KG1 (cell line): Measurements from ENCODE around the gene PSMB7.

Source experiments
- DNase-seq: peaks from one replicate; lab custom pipeline; 2025; lab: John Stamatoyannopoulos, UW

The PSMB7 gene

GRCh38 chr9:124415102-124415851 lies at the start of gene PSMB7:
Gene PSMB7 (minus strand): TSS chr9:124415442. CDS start chr9:124415425, 17 bp downstream.
- peak; percentile 96 for DNase-seq

DNA sequence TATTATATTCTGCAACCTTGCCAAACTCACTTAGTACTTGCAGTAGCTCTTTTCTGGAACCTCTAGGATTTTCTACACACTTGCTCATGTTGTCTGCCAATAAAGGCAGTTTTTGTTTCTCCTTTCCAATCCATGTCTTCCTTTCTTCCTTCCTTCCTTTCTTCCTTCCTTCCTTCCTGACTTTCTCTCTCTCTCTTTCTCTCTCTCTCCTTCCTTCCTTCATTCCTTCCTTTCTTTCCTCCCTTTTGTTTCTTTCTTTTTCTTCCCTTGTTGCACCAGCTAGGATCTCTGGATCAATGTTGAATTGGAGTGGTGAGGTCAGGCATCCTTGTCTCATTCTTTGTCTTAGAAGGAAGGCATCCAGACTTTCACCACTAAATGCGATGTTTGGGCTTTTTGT lies 47.5 kb upstream of the PSMB7 start:
- DNase-seq, result no peak

DNA sequence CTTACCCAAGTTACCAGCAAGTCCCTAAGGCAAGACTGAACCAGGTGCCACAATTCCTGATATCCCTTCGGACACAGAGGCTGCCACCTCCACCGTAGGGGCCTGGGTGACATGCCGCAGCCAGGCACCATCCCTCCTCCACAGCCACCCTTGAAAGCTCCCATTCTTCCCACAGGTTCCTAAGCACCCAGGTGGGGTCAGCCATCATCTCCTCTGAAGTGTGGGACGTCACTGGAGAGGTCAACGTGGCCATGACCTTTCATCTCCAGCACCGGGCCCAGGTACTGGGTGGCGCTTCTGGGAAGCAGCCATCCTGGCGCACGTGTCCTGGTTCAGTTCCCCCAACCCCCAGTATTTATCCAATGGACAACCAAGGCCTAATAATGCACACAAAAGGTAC lies 43.2 kb upstream of the PSMB7 start:
- no peak for DNase-seq

DNA sequence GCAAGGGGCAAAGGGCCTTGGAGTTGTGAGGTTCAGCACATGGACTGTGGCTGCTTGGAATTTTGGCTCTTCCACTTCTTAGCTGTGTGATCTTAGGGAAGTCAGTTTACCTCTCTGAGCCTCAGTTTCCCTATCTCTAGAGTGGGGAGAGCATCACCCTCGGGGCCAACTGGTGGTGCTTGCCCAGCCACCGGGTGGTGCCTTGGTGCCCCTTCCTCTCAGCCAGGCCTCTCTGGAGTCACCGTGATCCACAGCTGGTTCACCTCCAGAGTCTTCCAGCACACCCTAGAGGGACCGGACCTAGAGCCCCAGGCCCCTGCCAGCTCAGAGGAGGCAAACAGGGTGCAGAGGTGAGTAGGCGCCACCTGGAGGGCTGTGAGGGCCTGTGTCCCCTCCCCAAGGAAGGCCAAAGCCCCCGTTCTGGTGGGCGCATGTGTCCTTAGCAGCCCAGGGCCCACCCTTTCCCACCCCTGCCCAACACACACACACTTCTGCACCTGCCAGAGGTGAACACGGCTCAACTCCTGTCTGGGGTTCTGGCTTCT lies 42.7 kb upstream of the PSMB7 start:
- no peak for DNase-seq

GRCh38 chr9:124457079-124457886 lies 42.0 kb upstream of the PSMB7 start:
- DNase-seq, result no peak

- DNase-seq, result no peak
Observed at GRCh38 chr9:124456341-124457078, 41.3 kb upstream of the PSMB7 start.

DNA sequence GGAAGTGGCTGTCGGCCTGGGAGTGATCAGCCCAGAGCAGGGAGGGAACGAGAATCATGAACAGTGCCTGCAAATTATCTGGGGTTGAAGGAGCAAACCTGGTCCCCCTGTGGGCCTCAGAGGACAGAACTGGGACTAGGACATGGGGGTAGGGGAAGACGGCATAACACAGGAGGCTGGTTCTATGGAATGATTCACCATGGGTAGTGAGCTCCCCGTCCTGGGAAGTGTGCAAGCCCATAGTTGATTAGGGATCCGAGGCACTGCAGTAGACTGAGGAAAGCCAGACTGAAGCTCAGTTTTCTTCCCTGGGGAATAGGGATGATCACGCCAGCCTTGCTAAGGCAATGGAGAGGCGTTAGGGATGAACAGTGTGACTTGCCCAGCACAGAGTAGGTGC lies 40.6 kb upstream of the PSMB7 start:
- DNase-seq, result no peak

DNA sequence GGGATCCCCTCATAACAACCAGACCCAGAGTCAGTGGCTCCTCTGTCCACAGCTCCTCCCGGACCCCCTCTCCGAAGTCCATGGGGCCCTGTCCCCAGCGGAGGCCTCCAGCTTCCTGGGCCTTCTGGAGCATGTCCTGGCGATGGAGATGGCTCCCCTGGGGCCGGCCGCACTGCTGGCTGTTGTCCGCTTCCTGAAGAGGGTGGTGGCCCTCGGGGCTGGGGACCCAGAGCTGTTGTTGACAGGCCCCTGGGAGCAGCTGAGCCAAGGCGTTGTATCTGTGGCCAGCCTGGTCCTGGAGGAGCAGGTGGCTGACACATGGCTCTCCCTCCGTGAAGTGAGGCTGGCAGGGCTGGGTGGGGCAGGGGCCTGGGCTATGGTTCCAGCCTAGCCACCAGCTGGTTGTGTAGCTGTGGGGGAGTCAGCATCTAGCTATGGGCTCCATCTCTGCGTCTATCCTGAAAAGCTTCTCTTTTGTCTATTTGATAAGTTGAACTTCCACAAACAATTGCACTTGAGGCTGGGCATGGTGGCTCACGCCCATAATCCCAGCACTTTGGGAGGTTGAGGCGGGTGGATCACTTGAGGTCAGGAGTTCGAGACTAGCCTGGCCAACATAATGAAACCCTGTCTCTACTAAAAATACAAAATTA lies 39.7 kb upstream of the PSMB7 start:
- DNase-seq, result no peak

GRCh38 chr9:124454296-124454695 lies 39.1 kb upstream of the PSMB7 start:
- no peak for DNase-seq

GRCh38 chr9:124453586-124454191 lies 38.4 kb upstream of the PSMB7 start:
- no peak for DNase-seq

DNA sequence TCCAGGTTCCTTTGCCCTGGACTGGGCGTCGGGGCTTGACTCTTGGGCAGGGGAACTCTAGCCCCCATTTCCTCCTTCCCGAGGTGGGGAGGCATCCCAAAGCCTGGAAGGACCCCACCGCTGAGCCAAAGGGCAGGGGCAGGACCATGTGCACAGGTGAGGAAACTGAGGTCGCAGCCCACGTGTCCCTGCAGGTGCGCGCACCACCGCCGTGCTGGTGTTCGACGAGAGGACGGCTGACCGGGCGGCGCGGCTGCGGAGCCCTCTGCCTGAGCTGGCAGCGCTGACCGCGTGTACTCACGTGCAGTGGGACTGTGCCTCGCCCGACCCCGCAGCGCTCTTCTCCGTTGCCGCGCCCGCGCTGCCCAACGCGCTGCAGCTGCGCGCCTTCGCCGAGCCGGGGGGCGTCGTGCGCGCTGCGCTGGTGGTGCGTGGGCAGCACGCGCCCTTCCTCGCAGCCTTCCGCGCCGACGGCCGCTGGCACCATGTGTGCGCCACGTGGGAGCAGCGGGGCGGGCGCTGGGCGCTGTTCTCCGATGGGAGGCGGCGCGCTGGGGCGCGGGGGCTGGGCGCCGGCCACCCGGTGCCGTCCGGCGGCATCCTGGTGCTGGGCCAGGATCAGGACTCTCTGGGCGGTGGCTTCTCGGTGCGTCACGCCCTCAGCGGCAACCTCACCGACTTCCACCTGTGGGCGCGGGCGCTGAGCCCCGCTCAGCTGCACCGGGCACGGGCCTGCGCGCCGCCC lies 37.8 kb upstream of the PSMB7 start:
- DNase-seq, result no peak

DNA sequence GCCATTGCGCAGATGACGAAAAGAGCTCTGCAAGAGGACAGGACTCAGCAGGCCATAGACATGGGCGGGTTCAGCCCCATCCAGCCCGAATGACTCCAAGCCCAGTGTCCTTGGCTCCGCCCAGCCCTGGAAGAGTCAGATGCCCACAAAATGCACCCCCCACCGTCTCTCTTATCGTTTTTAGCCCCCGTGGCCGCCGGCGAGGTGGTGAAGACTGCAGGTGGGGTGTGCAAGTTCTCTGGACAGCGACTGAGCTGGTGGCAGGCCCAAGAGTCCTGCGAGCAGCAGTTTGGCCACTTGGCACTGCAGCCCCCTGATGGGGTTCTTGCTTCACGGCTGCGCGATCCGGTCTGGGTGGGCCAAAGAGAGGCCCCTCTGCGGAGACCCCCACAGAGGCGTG lies 37.1 kb upstream of the PSMB7 start:
- DNase-seq, result no peak

DNA sequence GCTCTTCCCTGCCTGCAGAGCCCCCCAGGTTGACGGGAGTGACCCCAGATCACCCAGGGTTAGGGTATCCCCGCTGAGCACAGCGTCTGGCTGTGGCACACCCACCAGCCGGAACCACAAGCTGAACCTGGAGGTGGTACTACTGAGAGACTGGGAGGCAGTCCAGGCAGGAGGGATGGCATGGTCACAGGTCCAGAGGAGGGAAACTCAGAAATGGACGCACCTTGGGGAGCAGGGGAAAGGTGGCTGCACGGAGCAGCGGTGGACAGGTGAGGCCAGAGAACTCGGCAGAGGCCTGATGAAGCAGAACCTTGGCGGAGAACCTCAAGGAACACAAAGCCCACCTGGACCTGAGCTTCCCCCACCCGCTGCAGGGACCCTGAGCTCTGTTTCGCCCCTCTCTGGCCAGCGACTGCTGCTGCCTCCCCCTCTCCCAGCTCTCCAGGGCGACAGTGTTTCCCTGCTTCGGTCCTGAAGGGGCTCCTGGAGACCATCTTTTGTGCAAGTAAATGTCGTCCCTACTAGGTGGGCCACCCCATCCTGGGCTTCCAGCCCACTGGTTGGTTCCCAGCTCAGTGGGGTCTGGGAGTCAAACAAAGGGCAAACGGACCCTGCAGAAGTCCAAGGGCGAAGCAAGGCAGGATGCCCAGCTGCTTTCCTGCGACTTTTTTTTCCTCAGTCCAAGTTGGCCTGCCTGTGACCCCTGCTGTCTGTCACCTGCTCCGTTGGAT lies 35.9 kb upstream of the PSMB7 start:
- no peak for DNase-seq

DNA sequence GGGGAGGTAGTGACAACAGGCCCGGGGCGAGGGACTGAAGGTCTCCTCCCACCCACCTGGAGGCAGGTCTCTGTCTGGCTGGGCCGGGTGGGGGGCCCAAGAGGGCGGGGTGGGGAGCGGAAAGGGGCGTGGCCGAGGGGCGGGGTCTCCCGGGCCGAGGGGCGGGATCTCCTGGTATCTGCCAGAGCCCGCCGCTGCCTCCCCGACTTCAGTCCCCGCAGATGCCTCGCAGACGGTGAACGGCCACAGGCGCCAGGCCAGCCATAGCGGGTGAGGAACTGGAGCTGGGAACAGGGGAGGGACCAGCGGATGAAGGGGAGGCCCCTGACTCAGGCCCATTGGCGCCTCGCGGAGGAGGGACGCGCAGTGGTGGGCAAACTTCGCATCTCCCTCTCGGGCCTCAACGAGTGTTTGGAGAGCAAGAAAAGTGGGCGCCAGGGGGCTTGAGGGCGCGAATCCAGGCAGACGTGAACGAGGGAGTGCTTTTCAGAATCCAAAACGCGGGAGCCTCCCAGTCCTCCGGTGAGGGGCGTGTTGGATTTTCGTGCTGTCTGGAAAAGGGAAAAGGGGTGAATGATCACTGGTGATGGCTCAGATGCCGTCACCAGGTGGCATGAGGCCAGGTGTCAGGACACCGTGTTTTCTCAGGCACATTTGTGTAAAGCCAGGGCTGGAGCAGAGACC lies 35.1 kb upstream of the PSMB7 start, which contains the start of gene ADGRD2:
ADGRD2 (plus strand) TSS at position 211 of the 684 bp plus-strand sequence. CDS start 1,216 bp downstream, outside the sequence.
- DNase-seq, result no peak

DNA sequence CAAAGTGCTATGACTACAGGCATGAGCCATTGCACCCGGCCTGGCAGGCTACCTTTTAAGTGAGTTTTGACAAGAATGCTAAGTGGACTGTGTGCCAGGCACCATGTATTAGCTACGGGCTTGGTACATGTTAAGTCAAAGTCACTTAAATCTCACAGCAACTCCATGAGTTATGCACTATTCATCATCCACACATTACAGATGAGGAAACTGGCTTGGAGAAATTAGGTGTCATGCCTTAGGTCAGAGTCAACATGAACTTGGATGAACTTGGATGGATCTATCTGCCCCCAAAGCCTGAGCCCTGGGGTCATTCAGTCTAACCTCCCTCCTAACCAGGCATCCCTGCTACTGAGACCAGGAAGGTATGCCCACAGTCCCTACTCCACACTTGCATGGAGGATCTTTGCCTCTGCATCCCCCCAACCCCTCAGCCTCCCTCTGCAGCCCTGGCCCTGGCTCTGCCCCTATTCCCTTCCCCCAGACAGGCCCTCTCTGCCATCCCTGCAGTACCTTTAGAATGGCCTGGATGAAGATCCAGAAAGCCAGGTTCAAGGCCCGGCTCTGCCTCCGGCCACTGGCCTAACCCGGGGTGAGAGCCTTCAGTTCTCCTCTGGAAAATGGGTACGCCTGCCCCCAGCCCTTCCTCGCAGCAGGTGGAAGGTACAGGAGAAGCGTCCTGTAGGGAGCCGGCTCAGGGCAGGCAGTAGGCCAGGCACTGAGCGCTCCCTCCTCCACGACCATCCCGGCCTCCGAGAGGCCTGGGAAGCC lies 34.3 kb upstream of the PSMB7 start:
- DNase-seq, result no peak

GRCh38 chr9:124448019-124448418 lies 32.8 kb upstream of the PSMB7 start:
- DNase-seq, result no peak

GRCh38 chr9:124447297-124447661 lies 32.0 kb upstream of the PSMB7 start:
- no peak for DNase-seq

DNA sequence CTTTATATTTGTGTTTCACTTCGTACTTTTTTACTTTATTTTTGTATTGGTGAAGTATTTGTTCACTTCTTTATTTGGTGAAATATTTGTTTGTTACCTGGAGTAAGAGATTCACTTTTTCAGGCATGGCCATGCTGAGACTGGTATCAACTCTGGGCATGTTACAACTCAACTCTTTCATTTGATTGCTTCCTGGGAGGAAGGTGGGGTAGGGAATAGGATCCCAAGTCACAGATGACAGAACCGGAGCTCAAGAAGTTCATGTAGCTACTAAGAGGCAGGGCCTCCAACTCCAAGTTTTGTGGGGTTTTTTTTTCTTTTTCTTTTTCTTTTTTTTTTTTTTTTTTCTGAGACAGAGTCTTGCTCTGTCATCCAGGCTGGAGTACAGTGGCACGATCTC lies 28.9 kb upstream of the PSMB7 start:
- DNase-seq, result no peak

DNA sequence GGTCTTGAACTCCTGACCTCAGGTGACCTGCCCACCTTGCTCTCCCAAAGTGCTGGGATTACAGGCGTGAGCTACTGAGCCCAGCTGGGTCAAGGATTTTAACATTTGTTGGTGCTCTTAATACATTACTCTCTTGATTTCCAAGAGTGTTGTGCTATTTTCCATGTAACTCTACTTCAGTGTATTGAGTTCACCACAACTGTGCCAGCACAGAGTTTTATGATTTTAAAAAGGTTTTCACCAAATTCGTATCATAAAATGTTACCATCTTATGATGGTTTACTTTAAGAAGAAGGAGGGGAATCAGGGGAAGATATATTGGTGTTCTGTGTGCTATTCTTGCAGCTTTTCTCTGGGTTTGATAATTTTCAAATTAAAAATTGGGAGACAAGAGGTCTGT lies 28.4 kb upstream of the PSMB7 start:
- no peak for DNase-seq
